Activated CD4-positive, alpha-beta T cell treated with anti-CD3 and anti-CD28 coated beads, Interleukin-2, amount 50 U/mL, for 16 hours (primary cell): Measurements from ENCODE around the gene ACOX1.
A peak's percentile ranks its signal among the peaks of the same experiment; 100 is the strongest.

Experiments
- DNase-seq: peaks from one replicate; pipeline ENCODE4 v3.0.0-alpha.2; 2020

ACOX1 gene

DNA sequence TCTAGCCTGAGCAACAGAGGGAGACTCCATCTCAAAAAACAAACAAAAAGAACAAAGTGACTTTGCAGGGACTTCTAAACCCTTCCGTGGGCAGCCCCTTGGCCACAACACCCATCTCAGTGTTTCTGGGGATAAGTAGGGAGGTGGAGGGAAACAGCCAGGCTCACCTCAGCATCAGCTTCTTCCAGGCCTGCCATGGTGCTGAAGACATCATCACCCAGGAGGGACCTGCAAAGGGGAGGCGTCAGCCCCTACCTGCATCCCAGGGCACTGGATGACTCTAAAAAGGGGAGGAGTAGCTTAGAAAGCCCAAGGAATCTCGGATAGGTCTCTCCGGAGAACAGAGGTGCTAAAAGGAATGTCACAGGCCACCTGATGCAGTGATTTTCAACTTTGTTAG lies 47.9 kb downstream of the ACOX1 start:
- DNase-seq = no peak

DNA sequence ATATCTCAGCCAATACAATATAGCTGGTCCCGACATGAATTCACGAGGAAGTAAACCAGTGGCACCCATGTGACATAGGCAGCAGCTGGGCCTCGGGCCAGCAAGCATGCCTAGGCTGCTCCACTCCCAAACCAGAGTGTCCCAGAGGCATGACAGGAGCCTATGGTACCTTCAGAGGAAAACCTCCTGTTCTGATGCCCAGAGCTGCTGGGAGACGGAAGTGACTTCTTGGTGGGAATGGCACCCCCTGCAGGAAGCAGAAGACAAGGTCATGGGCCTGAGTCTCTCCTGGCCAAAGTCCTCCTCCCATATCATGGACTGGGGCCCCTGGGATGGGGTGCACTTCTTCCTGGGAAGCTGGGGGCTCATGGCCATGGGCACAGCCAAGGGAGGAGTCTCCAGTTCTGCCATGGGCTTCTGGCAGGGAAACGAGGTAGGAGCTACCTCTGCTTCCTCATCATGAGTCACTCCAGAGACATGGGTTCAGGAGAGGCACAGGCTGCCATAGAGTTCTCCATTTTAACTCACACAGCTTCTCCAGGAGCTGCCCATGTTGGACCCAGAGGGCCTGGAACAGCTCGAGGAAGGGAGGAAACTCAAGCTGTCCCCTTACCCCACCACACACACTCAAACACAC lies 51.6 kb downstream of the ACOX1 start:
- DNase-seq = peak; percentile 16

DNA sequence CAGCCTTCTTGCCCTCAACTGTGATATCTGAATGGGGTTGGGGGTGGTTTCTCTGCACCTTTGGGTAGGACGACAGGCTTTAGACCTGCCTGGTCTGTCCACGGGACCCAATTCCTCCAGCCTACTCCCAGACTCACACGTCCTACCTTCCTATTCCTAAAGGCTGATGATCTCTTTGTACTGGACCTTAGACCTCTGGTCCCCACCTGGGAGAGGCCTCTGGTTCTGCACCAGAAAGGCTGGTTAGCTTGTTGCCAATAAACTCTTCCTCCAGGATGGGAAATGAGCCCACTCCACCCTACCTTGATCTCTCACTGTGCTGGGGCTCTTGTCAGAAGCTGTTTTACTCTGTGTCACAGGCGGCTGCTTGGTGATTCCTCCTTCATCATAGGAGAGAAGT lies 52.5 kb downstream of the ACOX1 start:
- no peak for DNase-seq

DNA sequence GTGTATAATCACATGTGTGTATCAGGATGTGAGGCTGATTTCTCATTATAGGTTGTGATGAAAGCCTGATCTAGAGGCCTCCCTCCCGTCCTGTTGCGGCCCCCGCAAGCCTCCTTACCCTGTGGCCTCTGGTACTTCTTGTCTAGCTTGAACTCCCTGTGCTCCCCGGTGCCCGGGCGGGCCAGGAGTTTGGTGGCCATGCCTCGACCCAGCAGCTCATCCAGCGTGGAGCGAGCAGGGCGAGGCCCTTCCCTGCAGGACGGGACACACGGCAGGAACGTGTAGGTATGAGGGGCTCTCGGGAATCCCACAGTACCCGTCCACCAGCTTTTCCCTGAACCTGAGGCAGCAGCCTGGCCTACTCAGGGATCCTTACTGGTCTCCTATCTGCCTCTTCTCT lies 53.1 kb downstream of the ACOX1 start:
- DNase-seq = no peak

DNA sequence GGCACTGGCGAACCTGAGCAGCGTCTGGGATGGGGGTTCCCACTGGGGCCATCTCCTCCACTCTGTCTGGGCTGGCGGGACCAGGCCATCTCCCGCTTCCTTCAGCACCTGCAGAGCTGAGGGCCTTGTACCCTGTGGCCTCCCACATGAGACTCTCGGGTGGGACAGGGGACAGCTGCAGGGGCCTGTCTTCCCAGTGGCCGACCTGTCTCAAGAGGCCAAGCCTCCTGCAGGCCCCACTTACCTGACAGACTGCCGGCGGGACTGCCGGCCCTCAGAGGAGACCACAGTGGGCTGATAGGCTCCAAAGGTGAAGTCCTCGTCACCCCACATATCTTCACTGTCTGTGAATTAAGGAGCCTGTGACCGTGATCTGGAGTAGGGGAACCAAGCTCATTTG lies 53.9 kb downstream of the ACOX1 start:
- no peak for DNase-seq

DNA sequence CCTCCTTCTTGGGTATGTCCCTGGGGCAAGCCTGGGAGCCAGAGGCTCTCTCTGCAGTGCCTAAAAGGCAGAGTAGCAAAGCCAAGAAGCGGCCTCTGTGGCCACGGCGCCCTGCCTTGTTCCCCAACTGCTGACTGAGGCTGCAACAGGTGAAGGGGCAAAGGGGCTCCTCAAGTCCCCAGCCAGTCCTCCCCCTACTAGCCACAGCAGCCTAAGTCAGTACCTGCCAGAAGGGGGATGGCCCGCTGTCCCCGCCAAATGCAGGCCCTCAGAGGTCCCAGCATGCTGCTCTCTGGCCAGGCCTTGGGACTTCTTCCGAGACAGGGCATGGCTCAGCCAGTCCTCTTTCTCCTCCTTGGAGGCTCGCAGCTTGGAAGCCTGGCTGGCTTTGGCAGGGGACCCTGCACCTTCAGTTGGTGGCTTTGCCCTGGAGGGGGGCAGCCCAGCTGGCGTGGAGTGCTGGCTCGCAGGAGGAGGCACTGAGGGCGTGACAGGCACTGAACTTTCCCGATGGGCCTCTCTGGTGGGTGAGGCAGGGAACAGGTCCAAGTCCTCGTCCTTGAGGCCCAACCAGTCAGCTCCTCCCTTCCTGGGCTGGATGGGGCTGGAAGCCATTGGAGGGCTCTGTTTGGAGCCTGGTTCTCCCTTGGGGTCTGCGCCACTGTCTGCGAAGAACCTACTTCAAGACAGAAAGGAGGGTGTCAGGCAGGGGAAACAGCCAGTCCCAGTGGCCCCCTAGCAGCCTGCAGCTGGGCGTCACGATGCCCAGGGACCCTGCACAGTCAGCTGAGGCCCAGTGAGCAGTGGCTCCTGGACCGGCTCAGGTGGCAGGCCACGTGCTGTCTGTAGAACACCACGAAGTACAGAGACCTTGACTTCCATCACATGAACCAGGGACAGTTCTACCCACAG lies 55.7 kb downstream of the ACOX1 start:
- no peak for DNase-seq

- DNase-seq = no peak
Measured at GRCh38 chr17:75922173-75922961, 56.6 kb downstream of the ACOX1 start.

DNA sequence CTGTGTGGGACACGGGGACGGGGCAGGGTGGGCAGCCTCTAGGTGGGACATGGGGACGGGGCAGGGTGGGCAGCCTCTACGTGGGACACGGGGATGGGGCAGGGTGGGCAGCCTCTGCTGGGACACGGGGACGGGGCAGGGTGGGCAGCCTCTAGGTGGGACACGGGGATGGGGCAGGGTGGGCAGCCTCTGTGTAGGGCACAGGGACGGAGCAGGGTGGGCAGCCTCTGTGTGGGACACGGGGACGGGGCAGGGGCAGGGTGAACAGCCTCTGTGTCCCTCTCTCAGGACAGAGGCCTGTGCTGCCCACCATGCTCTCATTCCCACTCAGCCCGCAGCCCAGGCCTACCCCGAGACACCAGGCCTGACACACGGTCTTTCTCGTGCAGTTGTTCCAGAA lies 57.4 kb downstream of the ACOX1 start:
- no peak for DNase-seq

DNA sequence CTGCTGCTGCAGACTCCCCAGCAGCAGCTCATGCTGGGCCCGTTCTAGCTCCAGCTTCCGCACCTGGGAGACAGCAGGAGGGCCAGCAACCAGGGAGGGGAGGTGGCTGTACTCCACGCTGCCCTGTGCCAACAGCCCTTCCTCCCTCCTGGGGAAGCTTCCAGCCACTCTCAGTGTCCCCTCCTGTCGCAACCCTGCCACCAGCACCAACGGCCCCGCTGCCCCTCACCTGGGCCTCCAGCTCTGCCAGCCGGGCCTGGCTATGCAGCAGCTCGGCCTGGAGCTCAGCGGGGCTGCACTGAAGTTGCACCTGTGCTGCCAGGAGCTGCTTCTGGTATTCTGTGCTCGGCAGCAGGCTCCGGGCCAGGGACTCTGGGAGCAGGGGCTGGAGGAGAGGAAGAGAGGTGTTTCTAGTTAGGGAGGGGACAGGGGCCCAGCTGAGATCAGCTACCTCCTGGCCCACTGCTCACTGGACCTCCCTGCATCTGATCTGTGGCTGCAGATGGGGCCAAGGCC lies 58.9 kb downstream of the ACOX1 start:
- no peak for DNase-seq

- DNase-seq = no peak
Measured at GRCh38 chr17:75919611-75920010, 59.4 kb downstream of the ACOX1 start.

DNA sequence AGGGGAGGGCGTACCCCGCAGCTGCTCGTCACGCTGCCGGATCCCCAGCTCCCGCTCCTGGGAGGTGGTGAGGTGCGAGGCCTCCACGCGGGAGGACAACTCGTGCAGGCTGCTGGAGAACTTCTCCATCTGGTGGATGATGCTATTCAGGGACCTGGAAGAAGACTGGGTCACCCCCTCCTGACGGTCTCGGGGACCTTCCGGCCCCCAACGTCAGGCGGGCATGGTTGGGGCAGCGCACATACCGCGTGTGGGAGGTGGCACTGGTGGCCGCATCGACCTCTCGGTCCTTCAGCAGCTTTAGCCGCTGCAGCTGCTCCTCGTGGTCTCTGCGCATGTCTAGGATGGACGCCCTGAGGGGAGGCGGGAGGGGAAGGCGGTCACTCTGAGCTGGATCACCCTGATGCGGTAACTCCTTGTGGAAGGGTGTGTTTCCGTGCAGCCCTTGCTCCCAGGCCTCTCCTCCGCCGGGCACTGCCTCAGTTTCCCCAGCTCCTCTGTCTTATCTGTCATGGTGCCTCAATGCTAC lies 61.0 kb downstream of the ACOX1 start:
- DNase-seq = no peak

DNA sequence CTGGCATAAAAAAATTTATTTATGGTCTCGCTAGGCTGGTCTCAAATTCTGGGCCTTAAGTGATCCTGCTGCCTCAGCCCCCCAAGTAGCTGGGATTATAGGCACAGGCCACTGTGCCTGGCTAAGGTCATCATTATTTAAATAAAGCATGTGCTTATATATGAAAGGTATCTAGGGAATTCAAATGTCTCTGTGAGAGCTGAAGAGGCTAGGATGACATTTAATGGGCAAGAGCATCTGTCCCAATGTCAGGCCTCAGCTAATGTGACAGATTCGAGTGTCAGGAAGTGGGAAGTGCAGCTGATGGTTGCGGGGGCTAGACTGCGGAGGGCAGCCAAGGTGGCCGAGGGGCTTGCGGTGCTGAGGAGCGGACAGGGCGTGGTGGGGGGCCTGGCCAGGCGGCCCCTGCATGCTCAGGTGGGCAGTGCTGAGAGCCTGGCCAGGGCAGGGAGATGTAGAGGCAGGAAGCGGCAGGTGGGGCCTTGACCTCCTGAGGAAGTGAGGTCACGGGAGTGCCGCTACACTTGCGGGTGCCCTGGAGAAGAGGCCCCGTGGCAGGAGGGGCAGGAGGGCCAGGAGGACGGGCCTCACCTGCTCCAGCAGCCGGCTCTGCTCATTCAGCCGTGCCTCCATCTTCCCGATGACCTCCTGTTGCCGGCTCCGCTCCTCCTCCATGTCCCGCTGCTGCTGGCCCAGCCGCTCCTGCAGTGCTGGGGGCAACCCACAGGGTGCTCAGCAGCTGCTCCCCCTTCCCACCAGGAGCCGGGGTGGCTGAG lies 61.6 kb downstream of the ACOX1 start:
- DNase-seq = no peak

DNA sequence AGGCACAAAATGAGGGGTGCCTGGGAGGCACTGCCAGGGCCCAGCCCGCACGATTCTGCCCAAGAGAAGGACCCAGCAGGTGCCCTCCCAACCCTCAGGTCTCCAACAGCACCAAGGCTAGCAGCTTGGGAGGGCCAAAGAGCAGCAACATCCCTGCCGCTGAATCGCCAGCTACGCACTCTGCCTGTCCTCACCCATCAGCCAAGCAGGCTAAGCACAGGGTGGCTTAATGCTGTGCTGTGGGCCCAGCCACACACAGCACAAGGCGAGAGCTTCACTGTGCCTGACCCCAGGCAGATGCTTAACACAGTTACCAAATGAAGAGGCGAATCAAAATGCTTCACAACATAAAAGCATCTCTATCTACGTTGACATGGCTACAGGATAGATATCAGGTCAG lies 63.7 kb downstream of the ACOX1 start:
- no peak for DNase-seq

- no peak for DNase-seq
Measured at GRCh38 chr17:75914643-75915267, 64.2 kb downstream of the ACOX1 start.

DNA sequence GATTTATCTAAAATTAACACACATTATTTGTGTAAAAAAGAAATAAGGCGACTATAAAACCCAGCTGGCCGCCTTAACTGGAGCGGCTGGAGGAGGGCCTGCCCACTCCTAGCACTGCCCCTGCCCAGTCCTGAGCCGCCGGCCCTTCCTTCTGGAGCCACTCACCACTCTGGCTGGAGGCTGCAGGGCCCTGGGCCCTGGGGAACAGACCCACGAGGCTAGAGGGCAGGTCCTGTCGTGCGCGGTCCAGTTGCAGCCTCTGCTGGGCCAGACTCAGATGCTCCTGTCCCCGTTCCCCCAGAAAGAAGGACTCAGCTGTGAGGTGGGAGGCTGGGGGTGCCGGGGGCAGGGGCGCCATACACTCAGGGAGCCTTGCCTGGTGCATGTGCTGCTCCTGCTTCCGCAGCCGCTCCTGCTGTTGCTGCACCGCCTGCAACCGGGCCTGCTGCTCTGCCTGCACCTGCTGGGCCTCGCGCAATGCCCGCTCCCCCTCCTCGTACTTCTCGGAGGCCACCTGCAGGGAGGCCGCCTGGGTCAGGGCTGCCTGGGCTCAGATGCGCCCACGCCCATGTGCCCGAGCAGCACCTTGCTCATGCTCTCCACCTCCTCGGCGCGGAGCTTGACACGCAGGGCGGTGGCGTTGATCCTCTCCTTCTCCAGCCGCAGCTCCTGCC lies 65.3 kb downstream of the ACOX1 start:
- no peak for DNase-seq

- no peak for DNase-seq
Measured at GRCh38 chr17:75910699-75911098, 68.3 kb downstream of the ACOX1 start.

- no peak for DNase-seq
Measured at GRCh38 chr17:75909812-75910274, 69.1 kb downstream of the ACOX1 start.

- DNase-seq = no peak
Measured at GRCh38 chr17:75909051-75909811, 69.7 kb downstream of the ACOX1 start.

DNA sequence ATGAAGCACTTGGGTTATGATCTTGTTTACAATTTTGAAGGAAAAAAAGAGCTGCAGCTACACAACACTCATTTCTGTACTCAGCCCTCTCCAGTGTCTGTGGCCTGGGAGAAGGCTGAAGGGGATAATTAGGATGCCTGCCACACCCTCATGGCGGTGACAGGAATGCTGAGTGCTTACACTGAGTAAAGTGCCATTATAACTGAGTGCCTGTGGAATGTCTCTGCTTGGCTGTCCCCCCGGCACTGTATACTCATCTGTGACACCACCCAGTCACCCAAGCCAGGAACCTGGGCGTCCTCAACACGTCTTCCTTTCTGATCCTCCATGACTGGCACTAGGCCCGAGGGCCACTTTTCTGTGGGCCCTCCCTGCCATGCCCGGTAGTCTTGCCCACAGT lies 70.8 kb downstream of the ACOX1 start:
- DNase-seq = no peak

DNA sequence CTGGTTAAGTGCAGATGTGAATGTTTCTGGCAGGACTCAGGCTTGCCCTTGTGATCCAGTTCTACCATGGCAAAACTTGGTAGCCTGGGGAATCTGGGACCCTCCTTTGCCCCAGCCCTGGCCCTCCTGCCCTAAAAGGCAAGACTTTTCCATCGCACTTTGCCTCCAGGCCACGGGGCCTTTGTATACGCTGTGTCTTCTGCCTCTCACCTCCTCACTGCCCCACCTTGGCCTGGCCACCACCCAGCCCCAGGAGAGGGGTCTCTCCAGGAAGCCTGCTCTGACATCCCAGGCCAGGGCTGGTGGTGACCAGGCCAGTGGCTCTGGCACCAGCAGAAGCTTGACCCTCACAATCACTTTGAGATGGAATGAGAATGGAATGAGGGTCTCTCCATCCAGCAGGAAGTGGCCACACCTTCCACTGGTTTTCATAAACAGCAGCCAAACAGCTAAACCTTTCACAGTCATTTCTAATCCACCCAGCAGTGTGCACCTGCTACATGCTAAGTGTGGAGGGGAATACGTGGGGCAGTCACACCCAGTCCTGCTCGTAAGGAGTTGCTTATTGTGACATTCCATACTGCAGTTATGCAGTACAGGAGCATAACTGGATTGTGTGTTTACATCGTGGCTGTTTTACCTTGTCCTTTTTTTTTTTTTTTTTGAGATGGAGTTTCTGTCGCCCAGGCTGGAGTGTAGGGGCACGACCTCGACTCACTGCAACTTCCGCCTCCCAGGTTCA lies 72.7 kb downstream of the ACOX1 start:
- DNase-seq = no peak
